ENCODE data around the gene POMT1. TPM values are rescaled to one million over a fixed set of nuclear protein-coding genes. Genes with fewer than 3 reads are reported as not detected.
"Not testable (repeated sequence)": the region's sequence is repeated elsewhere in the genome, so short reads cannot be mapped to it uniquely, and the experiment has no call there.

POMT1 gene
- total RNA-seq, 1 experiment from 2014 or later = 28.4 TPM

DNA sequence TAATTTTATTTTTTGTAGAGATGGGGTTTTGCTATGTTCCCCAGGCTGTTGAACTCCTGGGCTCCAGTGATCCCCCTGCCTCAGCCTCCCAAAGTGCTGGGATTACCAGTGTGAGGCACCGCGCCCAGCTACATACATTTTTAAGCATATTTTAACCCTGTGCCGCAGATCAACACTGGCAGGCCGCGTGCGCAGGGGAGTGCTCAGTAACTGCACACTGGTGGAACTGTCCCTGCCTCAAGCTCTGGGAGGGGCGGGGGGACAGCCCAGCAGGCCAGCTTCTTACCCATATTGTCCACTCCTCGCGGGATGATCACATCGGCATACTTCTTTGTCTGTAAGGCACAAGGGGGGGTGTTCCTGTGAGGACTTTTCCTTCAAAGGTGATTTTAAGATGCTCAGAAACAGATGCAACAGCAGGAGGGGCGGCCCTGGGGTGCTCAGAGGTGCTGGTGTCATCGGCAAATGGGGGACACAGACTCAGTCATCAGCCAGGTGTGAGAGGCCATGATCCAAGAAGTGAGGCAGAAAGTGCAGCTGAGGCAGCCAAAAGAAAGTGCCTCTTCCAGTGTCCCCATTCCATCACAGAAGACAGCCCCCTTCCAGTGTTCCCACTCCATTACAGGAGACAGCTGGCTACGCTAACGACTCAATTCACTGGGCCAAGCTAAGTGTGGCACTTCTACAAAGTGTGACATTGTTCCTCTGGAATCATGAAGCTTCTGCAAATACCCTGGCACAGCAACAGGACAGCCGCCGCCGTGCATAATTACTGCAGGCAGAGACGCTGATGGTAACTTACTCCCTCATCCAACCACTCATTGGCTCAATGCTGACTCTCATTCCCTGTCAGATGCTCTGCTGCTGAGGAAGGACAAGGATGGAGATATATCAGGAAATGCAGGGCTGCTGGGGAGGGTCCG is 23.2 kb downstream of the POMT1 start:
- no peak for DNase-seq (ENCODE audit: low read depth)

DNA sequence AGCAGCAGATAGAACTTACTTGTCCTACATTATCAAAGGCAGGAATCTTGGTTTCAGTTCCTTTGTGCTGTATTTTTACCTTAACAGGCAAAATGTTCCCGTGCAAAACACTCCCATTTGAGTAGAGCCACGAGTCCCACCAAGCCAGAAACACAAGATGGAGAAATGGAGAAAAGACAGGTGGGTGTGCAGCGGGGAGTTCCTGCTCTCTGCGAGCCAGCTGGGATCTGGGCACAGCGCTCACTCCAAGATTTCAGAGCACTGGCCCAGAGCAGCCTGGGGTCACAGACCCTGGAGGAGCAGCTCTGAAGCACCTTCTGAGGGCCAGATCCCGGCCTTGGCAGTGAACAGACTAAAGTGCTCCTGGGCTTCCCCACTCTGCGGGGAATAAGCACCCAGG is 25.5 kb downstream of the POMT1 start:
- no peak for DNase-seq (ENCODE audit: low read depth)

DNA sequence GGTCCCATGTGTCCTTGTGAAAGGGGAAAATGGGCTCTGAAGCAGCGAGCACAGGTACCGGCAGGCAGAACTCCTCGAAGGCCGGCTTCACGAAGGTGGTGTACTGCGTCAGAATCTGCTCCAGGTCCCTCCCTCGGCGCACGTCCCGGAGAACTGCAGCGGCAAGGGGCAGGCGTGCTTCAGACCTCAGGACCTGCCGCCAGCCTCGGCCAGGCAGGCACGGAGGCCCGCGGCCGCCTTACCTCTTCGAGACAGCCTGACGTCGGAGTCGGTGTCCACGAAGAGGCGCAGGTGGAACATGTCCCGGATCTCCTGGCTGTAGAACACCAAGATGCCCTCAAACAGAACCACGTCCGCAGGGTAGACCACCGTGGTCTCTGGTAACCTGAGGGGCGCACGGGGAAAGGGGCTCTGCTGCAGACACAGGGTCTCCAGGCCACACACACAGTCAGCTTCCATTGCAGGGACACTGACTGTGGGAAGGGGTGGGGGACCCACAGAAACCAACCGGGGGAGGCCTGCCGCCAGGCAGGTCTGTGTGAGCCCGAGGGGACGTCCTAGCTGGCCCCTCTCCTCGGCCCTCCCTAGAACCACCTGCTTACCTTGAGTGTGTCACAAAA is 26.3 kb downstream of the POMT1 start:
- DNase-seq (ENCODE audit: low read depth) = no peak

DNA sequence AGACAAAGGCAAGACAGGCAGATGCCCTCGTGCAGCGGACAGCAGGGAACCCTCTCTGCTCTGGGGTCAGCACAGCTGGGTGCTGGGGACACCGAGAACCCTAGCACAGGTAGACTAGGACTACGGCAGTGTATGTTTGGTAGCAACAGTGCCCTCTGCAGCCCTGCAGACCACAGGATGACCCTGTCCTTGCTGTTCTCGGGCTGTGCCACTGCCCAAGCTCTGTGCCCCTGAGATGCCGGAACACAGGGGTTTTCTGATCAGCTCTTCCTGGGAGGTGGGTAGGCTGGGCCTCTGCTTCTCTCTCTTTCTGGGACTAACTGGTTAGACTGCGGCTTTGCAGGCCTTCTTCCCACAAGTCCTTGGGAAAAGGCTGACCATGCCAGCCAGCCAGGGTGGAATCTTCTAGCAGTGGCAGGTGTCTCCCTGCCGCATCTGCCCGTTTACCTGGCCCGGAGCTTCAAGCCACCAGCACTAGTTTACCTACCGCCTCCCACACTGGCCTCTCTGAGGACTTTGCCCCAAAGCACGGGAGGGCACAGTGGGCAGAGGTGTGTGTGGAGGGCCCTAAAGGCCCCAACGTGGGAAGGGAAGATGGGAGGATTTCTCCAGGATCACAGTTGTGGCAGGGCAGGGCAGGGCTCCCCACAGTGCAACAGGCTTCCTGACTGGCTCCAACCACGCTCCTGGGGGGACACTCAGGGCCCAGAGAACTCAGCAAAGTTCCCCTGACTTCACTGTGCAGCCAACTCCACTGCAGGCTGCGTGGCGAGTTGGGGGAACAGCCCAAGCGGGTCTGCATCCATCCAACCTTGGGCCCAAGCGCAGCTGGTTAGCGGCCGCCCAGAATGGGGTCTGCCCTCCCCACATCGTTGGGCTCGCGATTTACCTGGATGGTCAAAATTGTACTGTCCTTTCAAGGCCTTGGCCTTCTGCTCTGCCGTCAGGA is 27.2 kb downstream of the POMT1 start:
- no peak for DNase-seq (ENCODE audit: low read depth)

DNA sequence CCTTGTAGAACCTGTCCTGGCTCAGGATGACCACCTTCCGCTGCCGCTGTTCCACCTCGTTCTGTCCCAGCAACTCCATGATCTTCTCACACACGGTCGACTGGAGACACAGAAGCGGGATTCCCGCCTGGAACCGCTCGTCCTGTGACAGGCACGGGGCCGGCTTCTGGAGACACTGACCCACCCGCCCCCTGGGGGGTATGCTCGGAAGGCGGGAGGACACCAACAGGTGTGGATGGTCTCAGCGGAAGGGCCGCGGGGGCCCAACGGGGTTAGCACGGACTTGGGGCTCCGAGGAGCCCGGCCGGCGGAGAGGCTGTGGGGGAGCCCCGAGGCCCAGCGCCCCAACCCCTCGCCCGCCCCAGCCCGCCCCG is 27.8 kb downstream of the POMT1 start:
- peak; percentile 61 for DNase-seq (ENCODE audit: low read depth)

DNA sequence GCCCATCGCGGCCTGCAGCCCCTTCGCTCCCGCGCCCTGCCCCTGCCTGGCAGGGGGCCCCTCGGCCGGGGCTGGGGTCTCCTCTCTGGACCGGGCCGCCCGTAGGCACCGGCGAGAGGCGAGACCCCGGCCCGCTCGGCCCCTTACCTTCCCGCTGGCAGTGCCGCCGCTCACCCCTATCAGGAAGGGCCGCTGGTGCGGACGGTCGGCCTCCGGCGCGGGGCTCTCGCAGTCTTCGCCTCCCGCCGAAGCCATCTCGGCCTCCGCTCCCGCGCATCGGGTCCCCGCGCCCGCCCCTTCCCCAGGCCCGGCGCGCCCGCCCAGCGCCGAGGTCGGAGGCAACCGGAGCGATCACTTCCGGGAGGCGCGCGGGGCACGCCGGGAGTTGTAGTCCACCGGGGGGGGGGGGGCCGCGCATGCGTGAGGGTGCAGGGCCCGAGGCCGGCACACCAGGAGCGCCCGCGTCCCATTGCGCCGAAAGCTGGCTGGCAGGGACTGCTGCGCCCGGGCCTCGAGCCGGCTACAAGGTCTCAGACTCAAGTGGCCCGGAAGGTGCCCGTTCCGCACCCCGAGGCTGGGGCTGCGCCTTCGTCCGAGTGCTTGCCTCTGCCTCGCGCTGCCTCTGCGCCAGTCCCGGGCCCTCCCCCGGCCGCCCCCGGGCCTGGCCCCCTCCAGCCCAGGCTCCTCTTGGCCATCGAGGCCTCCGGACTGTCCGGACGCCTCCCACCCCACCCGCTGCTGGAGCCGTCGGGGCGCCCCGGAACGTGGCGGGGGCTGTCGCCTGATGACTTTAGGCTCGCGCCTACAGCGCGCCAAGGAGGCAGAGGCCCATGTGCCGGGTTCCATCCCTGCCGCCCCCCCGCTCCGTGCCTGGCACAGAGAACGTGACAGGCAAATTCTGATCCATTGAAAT is 28.5 kb downstream of the POMT1 start, which contains the start of gene UCK1:
UCK1 (minus strand) TSS at position 344 of the 913 bp plus-strand sequence; CDS start at position 255, 89 bp downstream.
- peak; percentile 78 for DNase-seq (ENCODE audit: low read depth)

DNA sequence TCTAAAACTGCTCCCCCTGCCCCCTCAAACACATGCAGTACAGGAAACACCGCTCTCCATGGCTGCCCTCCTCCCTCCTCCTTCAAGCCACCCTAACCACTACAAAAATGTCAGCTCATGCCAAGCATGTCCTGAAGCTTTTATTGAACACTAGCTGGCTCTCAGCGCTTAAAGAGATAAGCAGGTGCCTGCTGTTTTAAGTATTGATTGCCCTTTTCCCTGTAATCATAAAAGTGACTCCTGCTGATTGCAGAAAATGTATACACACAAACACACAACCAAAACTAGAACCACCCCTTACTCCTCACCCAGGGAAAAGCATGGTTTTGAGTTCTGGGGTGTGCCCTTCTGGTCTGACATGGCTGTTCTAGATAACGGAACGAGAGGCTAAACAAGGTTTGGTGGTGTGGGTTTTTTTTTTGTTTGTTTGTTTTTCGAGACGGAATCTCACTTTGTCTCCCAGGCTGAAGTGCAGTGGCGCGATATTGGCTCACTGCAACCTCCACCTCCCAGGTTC is 32.1 kb downstream of the POMT1 start:
- no peak for DNase-seq (ENCODE audit: low read depth)

DNA sequence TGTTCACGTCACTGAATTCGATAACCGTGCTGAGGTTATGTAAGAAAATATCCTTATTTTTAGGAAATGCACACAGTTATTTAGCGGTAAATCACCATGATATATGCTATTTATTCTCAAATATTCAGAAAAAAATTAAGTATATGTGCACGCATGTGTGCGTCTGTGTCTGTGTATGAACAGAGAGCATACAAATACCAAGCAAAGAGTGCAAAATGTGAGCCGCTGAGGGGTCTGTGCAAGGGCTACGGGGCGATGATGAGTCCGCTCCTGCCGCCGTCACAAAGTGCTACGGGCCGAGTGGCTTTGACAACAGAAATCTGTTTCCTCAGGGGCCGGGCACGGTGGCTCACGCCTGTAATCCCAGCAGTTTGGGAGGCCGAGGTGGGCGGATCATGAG is 35.2 kb downstream of the POMT1 start:
- DNase-seq (ENCODE audit: low read depth) = no peak

DNA sequence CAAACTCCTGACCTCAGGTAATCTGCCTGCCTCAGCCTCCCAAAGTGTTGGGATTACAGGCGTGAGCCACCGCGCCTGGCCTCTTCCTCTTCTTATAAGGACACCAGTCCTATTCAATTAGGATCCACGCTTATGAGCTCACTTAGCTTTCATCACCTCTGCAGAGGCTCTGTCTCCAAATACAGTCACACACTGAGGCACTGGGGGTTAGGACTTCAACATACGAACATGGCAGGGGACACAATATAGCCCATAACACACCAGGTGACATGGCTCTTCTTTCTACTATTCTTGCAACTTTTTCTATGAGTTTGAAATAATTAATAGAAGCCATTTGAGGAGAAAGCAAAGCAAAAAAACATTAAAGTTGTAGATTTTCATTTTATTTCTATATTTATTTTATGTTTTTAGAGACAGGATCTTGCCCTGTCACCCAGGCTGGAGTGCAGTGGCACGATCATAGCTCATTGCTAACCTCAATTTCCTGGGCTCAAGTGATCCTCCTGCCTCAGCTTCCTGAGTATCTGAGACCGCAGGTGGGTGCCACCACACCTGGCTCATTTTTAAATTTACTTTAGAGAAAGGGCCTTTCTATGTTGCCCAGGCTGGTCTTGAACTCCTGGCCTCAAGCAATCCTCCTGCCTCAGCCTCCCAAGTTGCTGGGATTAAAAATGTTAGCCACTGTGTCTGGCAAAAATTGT is 36.7 kb downstream of the POMT1 start:
- no peak for DNase-seq (ENCODE audit: low read depth)

DNA sequence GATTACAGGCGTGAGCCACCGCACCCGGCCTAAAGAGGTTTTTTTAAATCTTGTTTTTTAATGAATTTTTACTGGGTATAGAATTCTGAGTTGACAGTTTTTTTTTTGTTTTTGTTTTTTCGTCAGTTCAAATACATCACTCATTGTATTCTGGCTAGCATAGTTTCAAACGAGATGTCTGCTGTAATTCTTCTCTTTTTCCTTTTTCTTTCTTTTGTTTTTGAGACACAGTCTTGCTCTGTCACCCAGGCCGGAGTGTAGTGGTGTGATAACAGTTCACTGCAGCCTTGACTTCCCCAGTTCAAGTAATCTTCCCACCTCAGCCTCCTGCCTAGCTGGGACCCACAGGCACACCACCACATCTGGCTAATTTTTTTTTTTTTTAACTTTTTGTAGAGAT is 40.4 kb downstream of the POMT1 start:
- peak; percentile 16 for DNase-seq (ENCODE audit: low read depth)

DNA sequence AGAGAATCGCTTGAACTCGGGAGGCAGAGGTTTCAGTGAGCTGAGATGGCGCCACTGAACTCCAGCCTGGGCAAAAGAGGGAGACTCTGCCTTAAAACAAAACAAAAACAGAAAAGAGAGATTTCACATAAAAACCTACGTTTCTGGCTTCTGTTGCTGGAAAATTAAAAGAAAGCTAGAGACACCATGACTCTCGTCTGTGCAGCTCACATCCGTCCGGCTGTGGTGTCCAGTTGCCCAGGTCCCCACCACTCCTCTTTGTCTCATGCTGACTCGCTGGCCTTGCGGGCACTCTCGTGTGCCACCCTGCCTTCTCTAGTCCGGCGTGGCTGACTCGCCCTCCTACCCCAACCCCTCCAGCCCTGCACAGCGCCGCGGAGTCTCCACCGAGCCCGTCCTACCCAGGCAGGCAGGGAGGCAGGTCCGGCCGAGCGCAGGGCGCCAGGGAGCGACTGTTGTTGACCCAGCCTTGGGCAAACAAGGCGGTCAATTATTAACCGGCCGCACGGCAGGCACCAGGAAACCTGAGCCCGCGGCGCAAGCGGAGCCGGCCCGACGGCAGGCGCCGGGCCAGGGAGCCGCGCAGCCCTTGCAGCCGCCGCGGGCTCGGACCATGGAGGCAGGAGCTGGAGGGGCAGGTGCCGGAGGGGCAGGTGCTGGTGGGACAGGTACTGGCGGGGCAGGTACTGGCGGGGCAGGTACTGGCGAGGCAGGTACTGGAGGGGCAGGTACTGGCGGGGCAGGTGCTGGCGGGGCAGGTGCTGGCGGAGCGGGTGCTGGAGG is 42.5 kb downstream of the POMT1 start, which contains the start of gene PRRT1B:
PRRT1B (plus strand) TSS at position 521 of the 783 bp plus-strand sequence; CDS start at position 614, 93 bp downstream.
- DNase-seq (ENCODE audit: low read depth) = no peak

DNA sequence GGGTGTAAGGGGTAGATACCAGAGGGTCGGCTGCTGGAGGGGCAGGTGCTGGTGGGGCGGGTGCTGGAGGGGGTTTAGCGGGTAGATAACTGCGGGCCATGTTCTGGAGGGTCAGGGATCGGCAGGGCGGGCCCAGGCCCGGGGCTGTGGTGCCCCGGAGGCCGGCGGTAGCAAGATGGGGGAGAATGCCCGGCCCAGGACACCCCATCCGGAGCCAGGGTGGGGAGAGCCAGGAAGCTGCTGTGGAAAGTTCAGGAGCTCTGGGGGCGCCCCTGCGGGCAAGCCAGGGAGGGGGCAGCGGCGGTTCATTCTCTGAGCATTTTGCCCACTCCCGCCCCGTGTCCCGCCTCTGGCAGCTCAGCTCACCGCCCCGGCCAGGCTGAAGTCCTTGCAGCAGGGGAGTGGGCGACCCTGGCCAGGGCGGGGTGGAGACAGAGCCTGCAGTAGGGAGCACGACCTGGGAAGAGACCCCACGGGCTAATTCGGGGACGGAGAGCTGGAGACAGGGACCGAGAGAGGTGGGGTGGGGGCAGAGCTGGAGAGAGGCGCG is 43.1 kb downstream of the POMT1 start:
- DNase-seq (ENCODE audit: low read depth) = no peak

DNA sequence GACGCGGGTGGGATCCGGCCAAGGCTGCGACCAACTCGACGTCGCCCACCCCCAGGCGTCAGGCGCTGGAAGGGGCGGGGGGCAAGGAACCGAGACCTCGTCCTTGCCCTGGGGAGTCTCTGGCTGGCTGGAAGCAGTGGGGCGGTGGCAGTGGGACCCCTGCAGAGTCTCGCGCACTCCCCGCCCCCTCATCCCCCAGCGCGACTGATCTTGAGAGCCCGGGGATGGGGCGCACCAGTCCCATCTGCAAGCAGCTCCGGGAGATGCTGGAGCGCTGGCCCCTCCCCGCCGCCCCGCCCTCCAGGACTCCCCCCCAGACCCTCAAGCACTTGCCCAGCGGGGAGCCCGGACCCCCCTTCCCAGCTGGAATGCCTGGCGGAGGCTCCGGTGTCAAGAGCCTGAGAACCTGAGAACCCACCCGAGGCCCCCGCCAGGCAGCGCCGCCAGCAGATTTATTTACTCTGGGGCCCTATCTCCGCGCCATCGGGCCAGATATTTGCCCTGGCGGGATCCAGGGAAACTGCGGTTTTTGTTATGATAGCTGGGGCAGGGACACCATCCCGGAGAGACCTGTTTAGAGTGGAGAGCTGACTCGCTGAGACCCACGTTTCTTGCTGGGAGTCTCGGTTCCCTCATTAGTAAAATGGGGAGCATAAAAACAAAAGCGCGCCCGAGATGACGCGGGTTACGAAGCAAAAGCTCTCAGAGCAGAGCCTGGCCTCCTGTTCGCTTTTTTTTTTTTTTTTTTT is 43.8 kb downstream of the POMT1 start:
- peak; percentile 41 for DNase-seq (ENCODE audit: low read depth)

DNA sequence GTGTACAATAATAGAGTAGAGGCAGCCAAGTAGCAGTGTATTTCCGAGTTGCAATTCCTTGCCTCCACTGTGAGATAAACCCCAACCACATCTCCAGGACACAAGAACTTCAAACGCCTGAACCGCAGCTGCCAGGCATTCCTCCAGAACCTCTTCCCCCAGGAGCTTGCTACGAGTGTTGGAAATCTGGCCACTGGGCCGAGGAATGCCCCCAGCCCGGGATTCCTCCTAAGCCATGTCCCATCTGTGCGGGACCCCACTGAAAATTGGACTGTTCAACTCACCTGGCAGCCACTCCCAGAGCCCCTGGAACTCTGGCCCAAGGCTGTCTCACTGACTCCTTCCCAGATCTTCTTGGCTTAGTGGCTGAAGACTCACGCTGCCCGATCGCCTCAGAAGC is 46.5 kb downstream of the POMT1 start:
- DNase-seq (ENCODE audit: low read depth) = not testable (repeated sequence)

DNA sequence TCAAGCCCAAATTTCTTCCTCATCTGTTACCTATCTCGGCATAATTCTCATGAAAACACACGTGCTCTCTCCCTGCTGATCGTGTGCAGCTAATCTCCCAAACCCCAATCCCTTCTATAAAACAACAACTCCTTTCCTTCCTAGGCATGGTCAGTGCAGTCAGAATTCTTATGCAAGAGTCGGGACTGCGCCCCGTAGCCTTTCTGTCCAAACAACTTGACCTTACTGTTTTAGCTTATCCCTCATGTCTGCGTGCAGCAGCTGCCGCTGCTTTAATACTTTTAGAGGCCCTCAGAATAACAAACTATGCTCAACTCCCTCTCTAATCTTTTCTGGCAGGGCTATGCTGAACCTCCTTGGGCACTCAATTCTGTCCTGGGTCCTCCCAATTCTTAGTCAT is 47.7 kb downstream of the POMT1 start:
- not testable (repeated sequence) for DNase-seq (ENCODE audit: low read depth)

DNA sequence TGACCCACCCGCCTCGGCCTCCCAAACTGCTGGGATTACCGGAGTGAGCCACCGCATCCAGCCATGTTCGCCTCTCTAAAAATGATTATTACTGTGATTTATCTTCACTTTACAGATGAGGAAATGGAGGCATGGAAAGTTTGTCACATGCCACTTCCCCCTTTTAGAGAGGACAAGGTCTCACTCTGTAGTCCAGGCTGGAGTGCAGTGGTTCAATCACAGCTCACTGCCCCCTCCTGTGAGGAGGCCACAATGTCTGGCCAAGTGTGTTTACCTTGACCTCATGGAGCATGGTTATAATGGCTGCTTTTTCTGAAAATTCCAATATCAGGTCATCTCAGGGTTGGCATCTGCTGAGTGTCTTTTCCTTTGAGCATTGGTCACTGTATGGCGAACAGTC is 49.3 kb downstream of the POMT1 start:
- no peak for DNase-seq (ENCODE audit: low read depth)

DNA sequence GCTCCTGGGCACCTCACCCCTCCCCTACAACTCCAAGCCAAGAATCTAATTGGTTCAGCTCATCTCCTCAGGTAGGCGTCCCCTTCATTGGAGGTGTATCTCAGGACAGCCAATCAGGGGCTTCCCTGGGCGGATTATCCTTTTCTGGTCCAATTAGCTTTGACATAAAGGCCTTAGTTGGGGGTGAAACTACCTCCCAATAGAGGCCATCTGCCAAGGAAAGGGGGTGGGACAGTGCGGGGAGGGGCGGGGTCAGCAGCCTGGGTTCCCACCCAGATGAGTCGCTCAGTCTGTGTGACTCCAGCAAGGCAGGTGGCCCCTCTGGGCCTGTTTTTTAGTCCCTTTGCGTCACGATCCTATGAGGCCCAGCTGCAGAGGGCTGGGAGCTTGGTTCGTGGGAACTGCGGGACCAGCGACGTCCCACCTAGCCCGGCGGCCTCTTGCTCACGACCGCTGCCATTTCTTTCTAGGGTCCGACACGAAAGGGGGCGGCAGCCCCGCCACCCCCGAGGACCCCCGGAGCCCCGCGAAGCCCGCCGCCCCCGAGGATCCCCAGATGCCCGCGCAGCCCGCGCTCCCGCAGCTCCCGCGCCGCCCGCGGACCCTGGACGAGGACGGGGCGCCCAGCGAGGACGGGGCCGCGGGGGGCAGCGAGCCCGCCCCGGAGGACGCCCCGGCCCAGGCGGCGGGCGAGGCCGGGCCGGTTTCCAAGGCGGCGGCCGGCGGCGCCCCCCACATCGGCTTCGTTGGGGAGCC is 51.5 kb downstream of the POMT1 start:
- DNase-seq (ENCODE audit: low read depth) = no peak
